GM18867 (cell line): ENCODE data around the gene INHBA.

ENCODE experiments used
- ATAC-seq: cut with Tn5 transposase; IDR thresholded peaks from one replicate; pipeline ENCODE4 v1.9.1; 2021; ENCODE audit warnings: mild to moderate bottlenecking, moderate library complexity; ENCODE audit not compliant: unreplicated experiment

The INHBA gene

DNA sequence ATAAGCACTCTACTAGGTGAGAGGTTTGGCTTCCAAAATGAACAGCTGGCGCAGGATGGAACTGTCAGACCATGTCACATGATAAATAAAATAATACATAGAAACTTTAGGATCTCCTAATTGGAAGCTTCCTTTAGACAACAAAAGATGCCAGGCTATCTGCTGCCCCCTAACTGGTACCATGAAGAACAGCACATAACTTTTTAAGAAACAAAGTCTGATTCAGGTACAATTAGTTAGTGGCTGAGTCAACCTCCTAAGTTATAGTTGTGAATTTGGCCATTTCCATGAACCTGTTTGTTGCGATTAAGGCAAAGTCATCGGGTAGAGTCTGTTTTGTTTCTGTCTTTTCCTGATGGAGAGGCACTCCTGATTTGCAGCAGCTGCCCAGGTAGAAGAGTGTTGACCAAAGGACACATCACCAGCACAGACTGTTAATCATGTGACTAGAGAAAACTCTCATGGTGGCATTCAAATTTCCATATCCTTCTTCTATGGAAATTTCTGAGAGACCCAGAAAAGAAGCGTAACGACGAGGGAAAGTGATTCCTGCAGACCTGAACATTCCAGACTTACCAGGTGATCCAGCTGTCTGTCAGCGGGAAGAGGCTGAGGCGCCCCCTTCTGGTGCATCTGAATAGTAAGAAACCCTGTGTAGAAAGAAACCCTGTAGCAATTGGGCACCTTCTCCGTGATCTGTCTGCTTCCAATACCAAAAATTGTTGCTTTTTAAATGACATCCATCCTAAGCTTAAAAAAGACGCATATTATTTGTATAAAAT lies 8.6 kb upstream of the INHBA start:
- no peak for ATAC-seq

- no peak for ATAC-seq
These were observed 7.9 kb upstream of the INHBA start for GRCh38 chr7:41710838-41711237.

DNA sequence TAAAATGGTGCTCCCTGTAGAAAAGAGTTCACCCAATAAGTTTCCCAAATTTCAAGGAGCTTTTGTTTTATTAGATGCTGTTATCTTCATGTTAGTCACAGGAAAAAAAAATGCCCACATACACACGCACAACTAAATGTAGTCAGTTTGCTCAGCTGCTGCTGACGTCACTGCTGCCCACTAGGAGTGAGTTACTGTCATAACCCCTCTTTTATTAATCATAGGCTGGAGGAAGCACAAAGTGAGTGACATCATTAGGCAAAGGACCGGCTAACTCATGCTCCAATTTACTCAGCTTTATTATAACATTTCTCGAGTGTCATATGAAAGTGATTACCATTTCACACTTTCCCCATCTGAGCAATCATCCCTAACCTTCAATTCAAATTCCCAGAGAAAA lies 6.7 kb upstream of the INHBA start:
- no peak for ATAC-seq

DNA sequence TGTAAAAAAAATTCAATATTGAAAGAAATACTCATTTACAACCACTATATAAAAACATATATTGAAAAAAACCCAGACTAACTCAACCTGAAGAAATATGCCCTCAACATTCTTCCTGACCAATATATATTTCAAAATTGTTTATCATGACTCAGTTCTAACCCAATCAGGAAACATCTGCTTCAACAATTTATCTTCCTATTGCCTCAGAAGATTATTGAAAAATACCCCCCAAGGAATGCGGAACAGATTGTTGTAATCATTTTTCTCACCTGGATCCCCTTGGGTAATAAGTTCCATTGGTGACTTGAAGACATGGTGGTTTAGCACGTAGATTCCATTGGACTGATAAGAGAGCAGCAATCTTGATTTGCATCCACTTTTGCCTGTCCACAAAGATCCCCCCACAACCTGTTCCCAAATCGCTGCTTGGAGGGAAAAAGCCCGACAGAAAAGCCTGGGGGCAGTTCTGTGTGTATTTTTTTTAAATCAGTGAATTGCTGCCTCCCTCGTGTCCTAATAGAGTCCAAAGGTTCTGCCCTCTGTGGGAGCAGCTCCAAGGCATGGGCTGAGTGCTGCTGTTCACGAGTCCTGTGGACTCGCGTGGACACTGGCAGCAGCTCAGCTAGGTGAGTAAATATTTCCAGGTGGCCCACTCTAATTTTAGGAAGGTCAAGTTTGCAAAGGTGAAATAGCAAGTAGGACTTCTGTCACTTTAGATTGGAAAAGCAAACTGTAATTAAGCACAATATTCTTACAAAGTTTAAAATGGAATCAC lies 5.9 kb upstream of the INHBA start:
- ATAC-seq: no peak

- ATAC-seq: no peak
These were observed 3.5 kb upstream of the INHBA start for GRCh38 chr7:41706228-41706930.

DNA sequence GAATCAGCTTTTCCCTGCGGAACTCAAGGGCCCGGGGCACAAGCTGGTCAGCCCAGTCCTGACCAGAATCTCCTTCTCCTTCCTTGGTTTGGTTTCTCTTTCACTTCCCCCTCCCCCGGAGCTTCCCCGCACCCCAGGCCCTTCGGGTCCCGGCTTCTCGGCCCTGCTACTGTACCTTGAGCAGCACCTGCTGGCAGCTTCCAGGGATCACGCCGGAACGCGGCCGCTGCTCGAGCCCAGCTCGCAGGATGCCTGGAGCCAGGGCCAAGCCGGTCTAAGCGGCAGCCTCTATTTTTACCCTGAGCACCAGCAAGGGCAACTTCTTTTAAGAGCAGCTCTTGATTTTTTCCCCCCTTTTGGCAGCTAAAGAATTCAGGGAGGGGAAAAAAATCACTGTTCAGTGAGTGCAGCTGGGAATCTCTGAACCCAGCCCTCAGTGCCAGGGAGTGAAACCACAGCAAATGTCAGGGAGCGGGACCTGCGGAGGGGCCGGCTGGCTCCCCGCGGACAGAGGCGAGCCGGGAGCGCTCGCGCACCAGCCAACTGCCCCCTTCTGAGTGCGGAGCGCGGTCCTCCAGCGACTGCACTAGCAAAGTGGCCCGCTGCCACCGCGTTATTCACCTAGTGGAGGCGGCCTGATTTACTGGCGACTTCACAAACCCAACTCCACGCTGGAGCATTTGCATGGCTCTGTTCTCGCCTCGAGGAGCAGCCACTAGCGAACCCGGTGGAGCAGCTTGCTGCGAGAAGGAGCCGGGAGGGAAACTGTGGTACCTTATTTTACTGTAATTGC lies 2.4 kb upstream of the INHBA start:
- ATAC-seq: peak; percentile 98

DNA sequence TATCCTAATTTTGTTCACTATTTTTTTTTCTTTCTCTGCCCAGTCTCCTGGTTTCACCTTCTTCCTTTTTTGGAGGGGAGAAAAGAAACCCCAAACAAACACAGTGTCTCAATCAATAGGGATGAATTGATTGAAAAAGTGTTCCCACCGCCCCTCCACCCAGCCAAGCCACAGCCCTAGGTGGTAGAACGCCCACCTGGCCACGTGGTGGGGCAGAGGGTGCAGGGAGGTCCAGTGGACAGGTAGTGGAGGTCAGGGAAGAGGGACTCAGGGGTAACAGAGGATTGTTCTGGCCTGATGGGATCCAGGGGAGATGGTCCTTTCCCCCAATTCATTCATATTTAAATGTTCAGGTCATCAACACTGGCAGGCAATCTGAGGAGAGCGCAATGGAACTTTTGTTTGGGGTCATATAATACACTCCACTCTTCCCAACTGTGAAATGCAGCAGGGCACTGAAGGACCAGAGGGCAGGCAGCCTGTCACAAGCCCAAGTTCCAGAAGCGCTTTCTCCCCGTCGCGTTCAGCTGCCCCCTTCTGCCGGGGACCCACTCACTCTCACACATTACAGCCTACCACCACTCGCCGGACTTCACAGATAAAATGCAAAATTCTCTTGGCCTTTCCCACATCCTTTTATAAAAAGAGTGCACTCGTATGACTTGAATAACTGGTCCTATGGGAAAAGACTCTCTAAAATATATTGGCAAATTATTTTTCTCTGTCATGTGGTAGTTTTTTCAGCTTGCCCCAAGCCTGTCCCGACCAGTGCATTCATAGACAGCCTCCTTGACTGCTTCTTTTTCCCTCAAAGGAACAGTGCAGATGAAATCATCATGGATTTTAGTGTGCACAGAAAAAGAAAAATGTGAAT lies 1.6 kb downstream of the INHBA start:
- ATAC-seq: no peak

GRCh38 chr7:41700044-41700471 lies 2.8 kb downstream of the INHBA start:
- ATAC-seq: no peak

DNA sequence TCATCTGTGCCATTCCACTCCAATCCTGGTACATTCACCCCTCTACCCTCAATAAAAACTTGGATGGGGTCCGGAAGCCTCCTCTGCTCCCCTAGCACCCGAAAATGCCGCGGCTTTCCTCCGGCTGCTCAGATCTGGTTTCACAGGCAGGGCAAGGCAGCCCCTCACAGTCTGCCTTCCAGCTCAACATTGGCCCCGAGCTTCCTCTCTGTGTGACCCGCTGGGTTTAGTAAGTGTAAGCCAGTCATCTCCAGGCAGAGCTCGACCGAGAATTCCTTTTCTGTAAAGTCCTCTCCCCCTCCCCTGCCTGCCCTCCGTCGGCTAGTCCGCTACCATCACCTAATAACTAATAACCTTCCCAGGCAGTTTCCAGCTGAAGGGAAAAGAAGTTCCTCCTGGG lies 3.4 kb downstream of the INHBA start:
- no peak for ATAC-seq

DNA sequence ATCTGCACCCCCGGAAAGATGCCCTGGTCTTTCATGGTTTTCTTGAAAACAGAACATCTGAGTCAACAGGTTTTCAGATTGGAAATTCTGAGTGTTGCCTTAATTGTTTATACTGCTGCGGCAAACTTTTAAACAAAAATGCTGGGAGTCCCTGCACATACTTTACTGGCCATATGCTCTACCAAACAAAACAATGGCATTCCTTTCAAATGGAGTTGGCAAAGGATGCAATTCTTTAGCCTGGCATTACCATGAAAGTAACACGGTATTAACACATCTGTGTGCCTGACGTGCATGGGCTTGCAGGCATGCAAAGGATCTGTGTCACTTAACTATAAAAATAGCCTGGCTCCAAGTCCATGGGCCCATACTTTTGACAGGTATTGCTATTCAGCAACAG lies 4.2 kb downstream of the INHBA start:
- ATAC-seq: no peak

GRCh38 chr7:41698114-41698513 lies 4.8 kb downstream of the INHBA start:
- ATAC-seq: no peak

GRCh38 chr7:41696323-41696916 lies 6.5 kb downstream of the INHBA start:
- ATAC-seq: peak; percentile 58

- no peak for ATAC-seq
These were observed 7.1 kb downstream of the INHBA start for GRCh38 chr7:41695661-41696322.

- ATAC-seq: no peak
These were observed 8.4 kb downstream of the INHBA start for GRCh38 chr7:41694495-41694894.

DNA sequence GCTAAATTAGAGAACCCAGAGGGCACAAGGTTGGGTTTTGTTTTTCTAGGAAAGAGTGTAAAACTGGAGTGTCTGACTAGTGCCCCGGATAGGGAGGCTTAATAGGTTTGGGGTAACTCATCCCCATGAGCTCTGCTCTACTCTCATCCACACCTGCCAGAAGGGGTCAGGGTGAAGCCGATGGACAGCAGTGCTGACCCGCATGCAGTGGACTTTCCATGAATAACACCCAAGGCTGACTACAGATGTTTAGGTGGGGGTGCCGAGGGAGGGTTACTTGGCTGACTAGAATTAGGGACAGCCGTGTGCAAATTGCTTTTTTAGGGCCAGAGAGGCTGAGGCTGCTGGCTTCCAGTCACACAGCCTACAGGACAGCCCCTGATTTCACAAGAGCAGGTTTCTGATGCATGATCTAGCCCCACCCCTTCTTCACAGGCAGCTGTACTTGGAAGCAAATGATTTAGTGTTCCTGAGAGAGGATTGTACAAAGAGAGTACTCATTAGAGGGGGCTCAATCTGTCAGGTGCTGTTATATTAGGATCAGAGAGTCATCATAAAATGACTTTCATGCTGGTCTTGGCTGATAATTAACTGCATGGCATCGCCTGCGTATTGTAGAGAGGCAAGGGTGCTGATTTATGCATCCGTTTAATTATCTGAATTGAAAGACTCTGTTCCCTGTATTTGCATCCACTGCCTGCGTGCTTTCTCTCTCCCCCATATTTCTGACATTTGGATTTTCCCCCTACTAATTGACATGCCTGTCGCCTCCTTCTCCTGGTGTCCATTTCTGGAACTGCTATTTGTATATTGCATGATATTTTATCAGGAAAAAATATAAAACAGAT lies 9.5 kb downstream of the INHBA start:
- no peak for ATAC-seq

- ATAC-seq: no peak
These were observed 10.6 kb downstream of the INHBA start for GRCh38 chr7:41692251-41692650.

DNA sequence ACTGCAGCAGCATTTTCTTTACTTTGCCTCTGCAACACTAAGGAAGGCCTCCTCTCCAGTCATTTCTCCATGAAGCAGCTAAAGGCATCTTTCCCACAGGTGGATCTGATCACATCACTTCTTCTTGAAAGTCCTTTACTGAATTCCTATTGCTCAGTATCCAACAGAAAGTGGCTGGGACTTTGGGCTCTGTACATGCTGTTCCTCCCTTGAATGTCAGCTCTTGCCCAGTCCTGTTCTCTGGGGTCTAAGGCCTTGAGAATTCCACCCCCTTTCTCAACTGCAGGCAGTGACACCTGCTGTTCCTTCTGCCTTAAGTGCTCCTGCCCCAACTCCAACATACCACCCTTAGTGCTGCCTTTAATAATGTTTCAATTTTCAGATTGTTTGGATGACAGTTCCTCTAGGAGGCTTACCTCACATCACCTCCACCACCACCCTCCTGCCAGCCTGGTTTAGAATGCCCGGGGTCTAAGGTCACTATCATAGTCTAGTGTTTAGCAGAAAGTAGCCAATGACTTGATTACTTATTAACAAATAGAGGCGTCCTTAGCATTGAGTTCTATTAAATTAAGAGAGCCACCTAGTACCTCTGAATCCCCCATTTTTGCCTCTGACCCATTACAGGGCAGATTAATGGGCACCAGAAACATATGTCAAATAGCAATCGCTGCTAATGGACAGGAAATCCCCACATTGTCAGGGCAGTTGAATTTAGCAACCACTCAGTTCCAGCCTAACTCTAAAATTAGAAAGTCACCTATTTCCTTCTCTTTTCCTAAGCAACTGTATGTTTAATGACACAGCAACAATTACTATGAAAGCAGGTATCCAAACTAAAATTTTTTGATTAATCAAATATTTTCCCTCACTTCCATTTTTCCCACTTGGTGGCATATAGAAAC lies 11.4 kb downstream of the INHBA start:
- no peak for ATAC-seq
